ENCODE measurements around the gene ANXA3.

ANXA3 gene

DNA sequence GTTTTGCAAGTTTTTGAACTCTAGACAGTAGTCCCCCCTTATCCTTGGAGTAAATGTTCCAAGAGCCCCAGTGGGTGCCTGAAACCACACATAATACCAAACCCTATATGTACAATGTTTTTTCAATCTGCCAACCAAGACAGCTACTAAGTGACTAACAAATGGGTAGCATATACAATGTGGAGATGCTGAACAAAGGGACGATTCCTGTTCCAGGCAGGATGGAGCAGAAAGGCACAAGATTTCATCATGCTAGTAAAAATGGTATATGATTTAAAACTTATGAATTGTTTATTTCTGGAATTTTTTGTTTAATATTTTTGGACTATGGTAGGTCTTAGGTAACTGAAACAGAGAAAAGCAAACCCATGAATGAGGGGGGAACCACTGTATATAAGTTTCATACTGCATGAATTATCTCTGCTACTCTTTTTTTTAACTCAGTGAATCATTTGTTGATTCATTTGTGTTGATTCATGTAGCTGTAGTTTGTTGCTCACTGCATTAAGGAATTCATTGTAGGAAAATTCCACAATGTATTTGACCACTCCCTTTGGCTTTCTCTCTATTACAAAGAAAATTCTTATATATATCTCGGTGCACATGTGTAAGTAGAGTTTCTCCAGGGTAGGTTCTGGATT is 21.9 kb upstream of the ANXA3 start:
- no peak overlapping the region for H3K9ac ChIP-seq
- no peaks in the 10 kb centered on the region for H3K36me3 ChIP-seq (ENCODE audit: insufficient read depth)
- no peaks in the 10 kb centered on the region for H4K20me1 ChIP-seq (ENCODE audit: insufficient read depth)
- H3K27me3 ChIP-seq (ENCODE audit: insufficient read depth, low read depth) = no peaks in the 10 kb centered on the region
- H3K4me1 ChIP-seq (ENCODE audit: low read depth, poor library complexity, severe bottlenecking) = no peaks in the 10 kb centered on the region
- TF ChIP-seq, protein P1, sequence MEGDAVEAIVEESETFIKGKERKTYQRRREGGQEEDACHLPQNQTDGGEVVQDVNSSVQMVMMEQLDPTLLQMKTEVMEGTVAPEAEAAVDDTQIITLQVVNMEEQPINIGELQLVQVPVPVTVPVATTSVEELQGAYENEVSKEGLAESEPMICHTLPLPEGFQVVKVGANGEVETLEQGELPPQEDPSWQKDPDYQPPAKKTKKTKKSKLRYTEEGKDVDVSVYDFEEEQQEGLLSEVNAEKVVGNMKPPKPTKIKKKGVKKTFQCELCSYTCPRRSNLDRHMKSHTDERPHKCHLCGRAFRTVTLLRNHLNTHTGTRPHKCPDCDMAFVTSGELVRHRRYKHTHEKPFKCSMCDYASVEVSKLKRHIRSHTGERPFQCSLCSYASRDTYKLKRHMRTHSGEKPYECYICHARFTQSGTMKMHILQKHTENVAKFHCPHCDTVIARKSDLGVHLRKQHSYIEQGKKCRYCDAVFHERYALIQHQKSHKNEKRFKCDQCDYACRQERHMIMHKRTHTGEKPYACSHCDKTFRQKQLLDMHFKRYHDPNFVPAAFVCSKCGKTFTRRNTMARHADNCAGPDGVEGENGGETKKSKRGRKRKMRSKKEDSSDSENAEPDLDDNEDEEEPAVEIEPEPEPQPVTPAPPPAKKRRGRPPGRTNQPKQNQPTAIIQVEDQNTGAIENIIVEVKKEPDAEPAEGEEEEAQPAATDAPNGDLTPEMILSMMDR (conservative IDR thresholded peaks at IDR 0.05; ENCODE audit: low read depth, low read length) = no peak
- H3K4me3 ChIP-seq (IDR thresholded peaks at IDR 0.05; ENCODE audit: insufficient read depth, low read depth, low read length) = no peak overlapping the region
- H2AFZ ChIP-seq (ENCODE audit: low read depth) = no peak overlapping the region
- no peak overlapping the region for H3K4me2 ChIP-seq
- no peak overlapping the region for H3K27ac ChIP-seq
- no peaks in the 10 kb centered on the region for H3K79me2 ChIP-seq (ENCODE audit: insufficient read depth, low read depth)

DNA sequence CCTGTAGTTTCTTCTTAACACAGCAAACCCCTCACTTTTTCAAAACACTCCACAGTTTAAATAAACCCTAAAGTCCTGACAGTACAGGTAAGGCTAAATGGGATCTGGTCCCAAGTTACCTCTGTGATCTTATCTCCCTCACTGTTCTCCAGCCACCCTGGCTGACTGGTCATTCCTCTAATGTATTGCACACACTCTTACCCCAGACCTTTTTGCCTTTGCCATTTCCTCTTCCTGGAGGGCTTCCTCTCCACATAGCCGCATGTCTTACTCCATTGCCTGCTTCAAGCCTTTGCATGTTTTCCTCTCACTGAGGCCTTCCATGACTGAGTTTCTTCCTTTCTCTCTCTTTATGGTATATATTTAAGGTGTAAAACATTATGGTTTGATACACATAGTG is 19.5 kb upstream of the ANXA3 start:
- no peak overlapping the region for H3K4me2 ChIP-seq
- H3K36me3 ChIP-seq (ENCODE audit: insufficient read depth) = no peaks in the 10 kb centered on the region
- TF ChIP-seq, protein P1 (conservative IDR thresholded peaks at IDR 0.05; ENCODE audit: low read depth, low read length) = no peak

DNA sequence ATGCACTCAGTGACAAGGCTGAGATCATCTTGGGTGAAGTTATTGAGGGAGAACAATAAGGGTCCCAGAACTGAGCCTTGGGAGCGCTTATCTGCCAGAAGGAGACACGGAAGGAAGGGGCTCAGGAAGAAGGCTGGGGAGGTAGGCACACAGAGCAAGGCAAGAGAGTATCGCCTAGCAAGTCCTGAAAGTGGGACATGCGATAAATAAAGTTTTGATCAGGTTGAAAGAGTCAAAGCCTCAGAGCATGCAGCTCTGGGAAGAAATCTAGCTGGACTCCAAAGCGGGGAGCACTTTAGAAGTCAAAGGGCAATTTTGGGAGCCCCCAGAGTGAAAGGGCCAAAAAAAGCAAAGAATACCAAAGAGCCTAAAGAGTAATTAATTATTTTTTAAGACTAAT is 17.7 kb upstream of the ANXA3 start:
- H3K79me2 ChIP-seq (ENCODE audit: insufficient read depth, low read depth) = no peaks in the 10 kb centered on the region
- H3K36me3 ChIP-seq (ENCODE audit: insufficient read depth) = no peaks in the 10 kb centered on the region
- TF ChIP-seq, protein P1 (conservative IDR thresholded peaks at IDR 0.05; ENCODE audit: low read depth, low read length) = no peak
- H3K4me1 ChIP-seq (ENCODE audit: low read depth, poor library complexity, severe bottlenecking) = no peaks in the 10 kb centered on the region
- no peak overlapping the region for H3K27ac ChIP-seq
- no peaks in the 10 kb centered on the region for H4K20me1 ChIP-seq (ENCODE audit: insufficient read depth)
- H3K9ac ChIP-seq = no peak overlapping the region
- H3K27me3 ChIP-seq (ENCODE audit: insufficient read depth, low read depth) = no peaks in the 10 kb centered on the region
- H3K4me2 ChIP-seq = no peak overlapping the region
- H2AFZ ChIP-seq (ENCODE audit: low read depth) = no peak overlapping the region
- H3K4me3 ChIP-seq (IDR thresholded peaks at IDR 0.05; ENCODE audit: insufficient read depth, low read depth, low read length) = no peak overlapping the region

More for the DNA sequence above, 19.5 kb upstream of the ANXA3 start:
- Histone ChIP-seq H3K9ac (no peak overlapping the region), H2AFZ (ENCODE audit: low read depth) (no peak overlapping the region), H3K79me2 (ENCODE audit: insufficient read depth, low read depth) (no peaks in the 10 kb centered on the region), H4K20me1 (ENCODE audit: insufficient read depth) (no peaks in the 10 kb centered on the region), H3K4me3 (IDR thresholded peaks at IDR 0.05; ENCODE audit: insufficient read depth, low read depth, low read length) (no peak overlapping the region), H3K27me3 (ENCODE audit: insufficient read depth, low read depth) (no peaks in the 10 kb centered on the region), H3K4me1 (ENCODE audit: low read depth, poor library complexity, severe bottlenecking) (no peaks in the 10 kb centered on the region), H3K27ac (no peak overlapping the region)

DNA sequence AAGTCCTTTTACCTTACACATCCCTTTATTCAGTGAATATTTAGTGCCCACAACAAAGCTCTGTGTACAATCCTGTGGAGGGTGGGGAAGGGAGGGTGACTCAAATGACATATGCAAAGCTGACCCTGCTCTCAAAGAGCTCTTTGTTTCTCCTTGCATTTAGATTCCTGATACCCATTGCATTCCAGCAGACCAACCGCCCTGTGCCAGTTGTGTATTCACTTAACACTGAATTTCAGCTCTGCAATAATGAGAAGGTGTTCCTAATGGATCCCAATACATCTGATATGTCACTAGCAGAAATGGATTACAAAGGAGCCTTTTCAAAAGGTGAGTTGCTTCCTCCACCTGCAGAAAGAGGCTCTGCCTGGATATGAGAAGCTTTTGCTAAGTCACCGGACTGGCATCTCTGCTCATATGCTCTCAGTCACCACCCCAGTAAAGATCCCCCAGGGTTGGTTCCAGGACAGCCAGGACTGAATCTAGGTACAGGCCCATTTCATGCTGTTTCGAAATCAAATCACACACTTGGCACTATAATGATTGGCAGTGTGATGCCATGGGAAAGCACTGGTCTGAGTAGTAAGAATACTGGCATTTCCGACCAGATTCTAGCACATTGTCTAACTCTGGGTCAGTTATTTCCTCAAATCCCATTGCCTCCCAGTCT is 17.1 kb upstream of the ANXA3 start:
- H3K9ac ChIP-seq = no peak overlapping the region
- H2AFZ ChIP-seq (ENCODE audit: low read depth) = no peak overlapping the region
- no peaks in the 10 kb centered on the region for H3K36me3 ChIP-seq (ENCODE audit: insufficient read depth)
- TF ChIP-seq, protein P1 (conservative IDR thresholded peaks at IDR 0.05; ENCODE audit: low read depth, low read length) = no peak
- no peaks in the 10 kb centered on the region for H3K27me3 ChIP-seq (ENCODE audit: insufficient read depth, low read depth)
- H3K4me1 ChIP-seq (ENCODE audit: low read depth, poor library complexity, severe bottlenecking) = no peaks in the 10 kb centered on the region
- H3K4me3 ChIP-seq (IDR thresholded peaks at IDR 0.05; ENCODE audit: insufficient read depth, low read depth, low read length) = no peak overlapping the region
- H4K20me1 ChIP-seq (ENCODE audit: insufficient read depth) = no peaks in the 10 kb centered on the region
- H3K27ac ChIP-seq = no peak overlapping the region
- H3K4me2 ChIP-seq = no peak overlapping the region
- H3K79me2 ChIP-seq (ENCODE audit: insufficient read depth, low read depth) = no peaks in the 10 kb centered on the region
